Lung microvascular endothelial cell (primary cell): ENCODE data around the gene BHLHE40. TPM values are rescaled to one million over a fixed set of nuclear protein-coding genes. Genes with fewer than 3 reads are reported as not detected.

Source experiments
- DNase-seq, 2 donors: peaks; one replicate each; pipeline versions ENCODE4 v3.0.0 to v3.0.0-alpha.2; 2010; ENCODE audit warnings: low read depth in 2 of 2
- total RNA-seq: library from RNA; depleted of rRNA; stranded (reverse); fragments of >200 nt; gene quantifications from 2 replicates; pipeline ENCODE4 v1.2.1, GENCODE V29; 2014

BHLHE40 gene
- total RNA-seq, 1 donor from 2014 or later, result 9.7 TPM

DNA sequence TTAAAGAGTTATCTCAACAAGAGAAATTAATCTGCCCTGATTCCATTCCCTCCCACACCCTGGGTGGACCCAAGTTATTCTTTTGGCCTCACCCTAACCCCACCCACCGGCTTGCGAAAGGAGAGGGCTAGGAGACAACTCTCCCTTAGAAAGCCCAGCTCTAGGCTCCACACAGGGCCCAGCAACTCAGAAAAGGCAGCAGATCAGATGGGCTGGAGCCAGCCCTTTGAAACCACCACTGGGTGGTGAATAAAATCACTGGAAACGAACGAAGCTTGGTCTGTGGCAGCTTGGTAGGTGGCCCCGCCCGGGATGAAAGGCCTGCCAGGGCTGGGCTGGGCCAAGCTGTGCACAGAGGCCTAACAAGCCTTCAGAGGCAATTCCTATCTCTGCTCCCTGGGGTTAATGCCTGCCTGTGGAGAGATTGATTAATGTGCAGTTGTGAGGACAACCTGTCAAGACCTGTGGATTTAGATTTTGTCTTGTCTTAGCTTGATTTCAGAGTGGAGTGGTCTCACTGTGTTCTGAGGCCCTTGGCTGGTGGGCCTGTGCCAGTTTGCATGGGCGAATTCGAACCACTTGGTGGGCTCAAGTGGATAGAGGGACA is 38.8 kb downstream of the BHLHE40 start:
- DNase-seq, result peak; percentile 32 to 37

DNA sequence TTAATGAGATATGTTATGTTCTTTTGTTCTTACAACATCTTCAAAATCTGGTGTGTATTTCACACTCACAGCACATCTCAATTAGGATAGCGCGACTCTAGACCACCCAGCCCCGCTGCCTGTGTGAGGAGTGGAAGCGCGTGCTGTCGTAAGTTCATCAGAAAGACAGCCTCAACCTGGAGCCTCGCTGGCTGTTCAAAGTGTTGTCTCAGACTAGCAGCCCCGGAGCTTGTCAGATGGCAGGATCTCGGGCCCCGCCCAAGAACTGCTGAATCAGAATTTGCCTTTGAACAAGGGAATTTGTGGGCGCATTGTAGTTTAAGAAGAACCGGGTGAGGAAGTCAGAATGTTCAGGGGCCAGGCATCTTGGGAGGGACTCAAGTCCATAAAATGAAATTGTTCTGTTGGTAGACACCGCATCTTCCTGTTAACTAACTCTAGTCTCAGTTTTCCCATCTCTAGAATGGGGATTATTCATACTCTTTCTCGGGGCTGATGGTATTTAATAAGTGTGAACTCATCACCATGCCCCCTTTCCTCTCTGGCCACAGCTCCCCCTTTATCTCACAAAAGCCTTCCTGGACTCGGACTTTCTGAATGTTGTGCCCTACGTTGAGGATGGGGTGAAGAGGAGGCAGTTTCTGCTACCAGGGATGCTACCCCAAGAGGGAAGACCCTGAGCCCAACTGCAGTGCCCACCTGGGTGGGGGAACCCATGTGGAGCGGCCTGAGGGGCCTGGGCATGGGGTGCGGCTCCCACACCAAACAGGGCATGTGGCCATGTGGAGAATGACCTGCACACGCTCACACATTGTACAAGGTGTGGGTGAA is 40.4 kb downstream of the BHLHE40 start:
- DNase-seq, result peak in 1 of 2 donors; percentile 16

DNA sequence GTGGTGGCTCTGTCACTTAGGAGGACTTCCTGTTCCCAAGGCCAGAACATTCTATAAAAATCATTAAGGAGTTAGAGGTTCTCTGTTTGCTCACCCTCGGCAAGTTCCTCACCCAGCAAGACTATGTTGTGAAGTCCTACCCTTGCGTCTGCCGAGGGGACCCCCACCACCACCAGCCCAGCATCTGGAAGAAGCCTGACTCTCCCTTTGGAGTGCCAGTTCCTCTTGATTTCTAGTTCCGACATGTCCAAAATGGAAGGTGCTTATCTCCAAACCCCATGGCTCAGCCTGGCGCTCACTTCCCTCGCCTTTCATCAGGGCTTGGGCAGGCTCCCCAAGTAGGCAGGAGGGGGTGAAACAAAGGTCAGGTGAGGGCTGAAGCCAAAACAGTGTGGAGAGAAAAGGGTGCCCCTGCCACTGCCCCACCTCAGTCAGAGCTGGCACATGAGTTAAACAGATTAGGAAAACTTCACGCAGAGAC is 41.0 kb downstream of the BHLHE40 start:
- DNase-seq, result no peak

DNA sequence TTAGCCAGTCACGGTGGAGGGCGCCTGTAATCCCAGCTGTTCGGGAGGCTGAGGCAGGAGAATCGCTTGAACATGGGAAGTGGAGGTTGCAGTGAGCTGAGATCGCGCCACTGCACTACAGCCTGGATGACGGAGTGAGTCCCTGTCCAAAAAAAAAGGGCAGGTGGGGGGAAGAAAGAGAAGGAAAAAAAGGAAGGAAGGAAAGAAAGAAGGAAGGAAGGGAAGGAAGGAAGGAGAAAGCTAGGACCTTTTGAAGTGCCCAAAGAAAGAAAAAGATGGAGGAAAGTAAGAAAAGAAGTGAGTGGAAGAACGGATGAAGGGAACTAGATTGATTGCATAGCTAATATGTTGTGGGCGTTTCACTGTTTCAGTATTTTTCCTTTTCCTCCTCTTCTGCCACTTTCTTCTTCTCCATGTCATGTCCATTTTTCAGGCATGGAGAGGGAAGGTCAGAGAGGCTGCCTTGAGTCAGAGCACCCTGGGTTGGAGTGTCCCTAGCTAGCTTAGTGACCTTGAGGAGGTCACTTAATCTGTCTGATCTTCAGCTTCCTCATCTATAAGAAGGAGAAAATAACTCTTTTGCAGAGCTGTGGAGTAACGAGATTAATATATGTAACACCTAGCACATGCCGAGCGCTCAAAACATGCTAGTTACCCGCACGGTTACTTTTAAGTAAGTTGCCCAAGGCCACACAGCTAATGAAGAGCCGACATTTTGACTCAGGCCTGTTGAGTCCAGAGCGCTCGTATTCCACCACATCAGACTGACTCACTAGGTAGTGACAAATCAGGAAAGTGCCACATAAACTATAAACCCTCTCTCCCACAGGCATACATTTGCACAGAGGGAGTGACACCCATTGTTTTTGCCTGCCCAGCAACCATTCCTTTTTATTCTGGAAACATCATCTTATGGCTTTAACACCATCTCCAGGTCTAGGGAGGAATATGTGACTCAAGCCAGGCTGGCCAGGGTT is 42.2 kb downstream of the BHLHE40 start:
- peak; percentile 30 to 91 for DNase-seq

DNA sequence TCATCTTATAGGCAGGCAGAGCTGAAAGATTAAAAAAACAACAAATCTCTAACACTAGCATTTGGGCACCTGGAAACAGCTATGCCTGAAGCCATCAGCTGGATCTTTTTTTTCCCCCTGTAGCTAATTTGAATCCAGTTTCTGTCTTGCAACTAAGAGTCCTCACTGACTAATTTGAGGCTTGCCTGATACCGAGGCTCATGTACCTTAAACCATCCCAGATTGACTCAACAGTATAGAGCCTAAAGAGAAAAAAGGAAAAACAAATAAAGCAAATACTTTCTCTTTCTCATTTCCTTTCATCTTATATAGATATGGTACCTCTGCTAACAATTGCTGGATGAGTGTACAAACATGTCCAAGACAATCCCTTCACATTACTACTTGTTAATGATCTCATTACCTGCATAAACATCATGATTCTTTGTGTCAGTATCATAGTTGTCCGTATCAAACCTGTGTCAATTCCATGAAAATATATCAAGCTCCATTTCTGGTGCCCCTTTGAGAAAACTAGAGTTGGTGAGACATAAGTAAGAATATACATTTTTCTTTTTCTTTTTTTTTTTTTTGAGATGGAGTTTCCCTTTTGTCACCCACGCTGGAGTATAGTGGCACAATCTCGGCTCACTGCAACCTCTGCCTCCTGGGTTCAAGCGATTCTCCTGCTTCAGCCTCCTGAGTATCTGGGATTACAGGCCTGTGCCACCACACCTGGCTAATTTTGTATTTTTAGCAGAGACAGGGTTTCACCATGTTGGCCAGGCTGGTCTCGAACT is 43.1 kb downstream of the BHLHE40 start:
- DNase-seq, result peak in 1 of 2 donors; percentile 41

DNA sequence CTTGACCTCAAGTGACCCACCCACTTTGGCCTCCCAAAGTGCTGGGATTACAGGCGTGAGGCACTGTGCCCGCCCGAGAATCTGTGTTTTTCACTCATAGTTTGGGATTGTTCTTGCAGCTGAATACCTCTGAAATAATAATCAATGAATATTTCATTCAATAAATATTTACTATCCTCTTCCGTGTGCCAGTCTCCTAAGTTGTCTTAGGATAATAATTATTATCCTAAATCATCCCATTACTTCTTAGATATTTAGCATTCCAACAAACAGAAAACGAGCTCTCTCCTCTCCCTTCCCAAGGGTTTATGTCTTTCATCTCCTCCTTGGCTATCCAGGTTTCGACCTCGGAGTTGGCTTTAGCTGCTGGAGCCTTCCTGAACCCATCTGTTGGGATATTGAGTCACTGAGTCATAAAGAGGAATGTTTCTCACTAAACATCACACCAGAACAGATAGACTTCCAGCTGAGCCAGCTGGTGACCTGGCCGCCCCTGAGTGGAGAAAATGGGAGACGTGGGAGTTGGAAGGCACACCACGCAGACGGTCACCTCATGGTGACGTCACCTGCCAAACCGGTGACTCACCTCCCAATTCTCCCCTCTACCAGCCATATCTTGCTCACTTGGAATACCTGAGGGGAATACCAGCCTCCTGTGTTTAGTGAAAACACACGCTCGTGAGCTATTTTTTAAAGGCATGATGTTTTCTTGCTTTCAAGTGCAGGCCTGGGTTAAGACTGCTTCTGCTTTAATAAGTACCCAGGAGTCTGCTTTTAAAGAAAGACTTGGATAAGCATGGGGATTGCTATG is 43.9 kb downstream of the BHLHE40 start:
- peak; percentile 61 to 99 for DNase-seq

DNA sequence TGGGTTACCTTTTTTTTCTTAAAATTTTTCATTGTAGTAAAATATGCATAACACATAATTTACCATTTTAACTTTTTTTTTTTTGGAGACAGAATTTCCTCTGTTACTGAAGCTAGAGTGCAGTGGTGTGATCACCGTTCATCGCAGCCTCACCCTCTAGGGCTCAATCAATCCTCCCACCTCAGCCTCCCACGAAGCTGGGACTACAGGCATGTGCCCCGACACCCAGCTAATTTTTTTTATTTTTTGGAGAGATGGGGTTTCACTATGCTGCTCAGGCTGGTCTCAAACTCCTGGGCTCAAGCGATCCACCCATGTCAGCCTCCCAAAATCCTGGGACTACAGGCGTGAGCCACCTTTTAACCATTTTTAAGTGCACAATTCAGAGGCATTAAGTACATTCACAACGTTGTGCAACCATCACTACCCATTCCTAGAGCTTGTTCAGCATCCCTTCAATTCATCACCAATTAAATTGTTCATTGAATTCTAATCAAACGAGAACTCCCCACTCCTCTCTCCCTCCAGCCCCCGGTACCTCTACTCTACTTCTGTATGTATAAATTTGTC is 44.6 kb downstream of the BHLHE40 start:
- no peak for DNase-seq

DNA sequence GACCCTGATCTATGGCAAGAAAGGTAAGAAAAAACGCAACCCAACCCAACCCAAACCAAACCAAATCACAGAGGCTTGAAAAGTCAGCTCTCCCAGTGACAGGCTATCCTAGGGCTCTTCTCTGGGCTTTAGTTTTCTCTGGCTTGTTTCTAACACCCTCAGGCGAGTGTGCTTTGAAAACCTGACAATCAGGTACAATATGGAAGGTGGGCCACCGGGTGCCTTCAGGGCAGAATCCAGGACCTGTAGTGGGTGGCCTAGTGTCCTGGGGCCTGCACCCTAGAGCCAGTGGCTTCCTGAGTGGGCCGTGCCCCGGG is 46.8 kb downstream of the BHLHE40 start:
- no peak for DNase-seq

DNA sequence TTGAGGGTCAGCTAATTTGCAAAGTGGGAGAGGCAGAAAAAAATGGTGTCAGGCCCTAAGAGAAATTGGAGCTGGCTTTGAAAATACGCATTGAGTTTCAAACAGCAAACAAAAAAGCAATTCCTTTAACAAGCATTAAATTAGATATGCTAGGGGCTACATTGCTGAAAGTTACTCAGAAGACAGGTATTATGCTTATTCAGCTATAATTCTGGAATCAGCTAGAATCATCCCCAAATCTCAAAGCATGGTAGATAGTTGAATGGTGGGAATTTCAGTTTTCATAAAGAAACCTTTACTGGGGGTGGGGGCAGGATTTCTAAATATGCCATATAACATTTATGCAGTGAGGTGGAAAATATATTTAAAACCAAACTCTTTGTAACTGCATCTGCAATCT is 50.5 kb downstream of the BHLHE40 start:
- no peak for DNase-seq

DNA sequence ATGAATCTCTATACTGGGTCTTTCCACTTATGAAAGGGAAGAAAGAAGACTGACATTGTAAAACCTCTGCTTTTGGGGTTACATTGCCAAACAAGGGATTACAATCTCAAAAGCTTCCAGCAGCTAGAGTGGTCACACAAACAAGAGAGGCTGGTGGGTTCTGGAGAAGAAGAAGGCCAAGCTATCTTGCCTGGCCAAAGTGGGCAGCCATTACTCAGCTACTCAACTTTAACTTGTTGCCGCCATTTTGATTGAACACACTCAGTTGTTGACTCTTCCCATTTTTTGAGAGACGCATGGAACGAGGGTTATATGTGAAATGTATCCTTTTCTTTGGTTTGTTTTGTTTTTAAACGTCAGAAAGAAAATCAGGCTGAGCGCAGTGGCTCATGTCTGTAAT is 50.9 kb downstream of the BHLHE40 start:
- DNase-seq, result no peak

DNA sequence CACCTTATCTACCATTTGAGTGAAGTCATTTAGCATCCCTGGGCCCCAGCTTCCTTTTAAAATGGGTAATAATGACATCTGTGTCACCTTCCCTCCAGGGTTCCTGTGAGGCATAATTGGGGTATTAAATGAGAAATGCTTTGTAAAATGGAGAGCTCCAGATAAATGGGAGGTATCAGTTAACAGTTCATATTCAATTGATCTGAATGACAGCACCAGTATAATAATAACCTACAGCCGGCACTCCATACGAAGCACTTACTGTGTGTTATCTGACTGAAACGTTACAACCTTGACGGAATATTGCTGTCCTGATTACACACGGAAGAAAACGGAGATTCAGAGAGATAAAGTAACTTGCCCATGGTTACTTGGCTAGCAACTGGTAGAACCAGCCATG is 53.6 kb downstream of the BHLHE40 start:
- DNase-seq, result no peak

Other genes starting within 250 kb of the BHLHE40 start
- gene ARL8B, start 142.9 kb downstream of the BHLHE40 start, total RNA-seq, result 39.0 and 52.0 TPM in 2 replicates
- 15.3 and 15.7 TPM in 2 replicates for gene EDEM1, start 208.3 kb downstream of the BHLHE40 start, total RNA-seq